ENCODE measurements around the gene NAT8.
"Not testable (repeated sequence)": the region's sequence is repeated elsewhere in the genome, so short reads cannot be mapped to it uniquely, and the experiment has no call there.

Gene NAT8

GRCh38 chr2:73630662-73631266 lies 11.5 kb downstream of the NAT8 start:
- DNase-seq = not testable (repeated sequence)

GRCh38 chr2:73628493-73628892 lies 13.7 kb downstream of the NAT8 start:
- not testable (repeated sequence) for DNase-seq

GRCh38 chr2:73626237-73626636 lies 16.0 kb downstream of the NAT8 start:
- DNase-seq = not testable (repeated sequence)

- DNase-seq = not testable (repeated sequence)
These were observed 17.6 kb downstream of the NAT8 start for GRCh38 chr2:73624625-73625024.

- DNase-seq = not testable (repeated sequence)
These were observed 18.2 kb downstream of the NAT8 start for GRCh38 chr2:73624036-73624435.

GRCh38 chr2:73619925-73620324 lies 22.3 kb downstream of the NAT8 start:
- DNase-seq = not testable (repeated sequence)

GRCh38 chr2:73614997-73615396 lies 27.2 kb downstream of the NAT8 start:
- no peak for DNase-seq

DNA sequence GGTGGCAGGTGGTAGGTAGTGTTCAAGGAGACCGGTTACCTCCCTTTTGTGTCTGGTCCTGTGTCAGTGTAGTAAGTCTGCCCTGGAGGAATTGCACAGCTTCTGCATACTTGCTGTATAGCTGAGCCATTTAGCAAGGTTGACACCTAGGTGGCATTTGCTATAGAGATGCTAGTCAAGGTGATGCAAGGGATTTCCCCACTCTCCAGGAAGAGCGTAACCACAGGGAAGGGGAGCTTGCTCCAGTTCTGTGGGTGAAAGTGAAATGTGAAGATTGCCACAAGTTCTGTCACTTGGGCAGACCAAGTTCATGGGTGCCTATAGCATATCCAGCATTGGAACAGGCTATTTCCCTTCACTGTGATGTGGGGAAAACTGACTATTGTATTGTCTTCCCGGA lies 28.1 kb downstream of the NAT8 start:
- DNase-seq = no peak

- DNase-seq = no peak
These were observed 30.4 kb downstream of the NAT8 start for GRCh38 chr2:73611867-73612266.

GRCh38 chr2:73611193-73611592 lies 31.0 kb downstream of the NAT8 start:
- DNase-seq = no peak

DNA sequence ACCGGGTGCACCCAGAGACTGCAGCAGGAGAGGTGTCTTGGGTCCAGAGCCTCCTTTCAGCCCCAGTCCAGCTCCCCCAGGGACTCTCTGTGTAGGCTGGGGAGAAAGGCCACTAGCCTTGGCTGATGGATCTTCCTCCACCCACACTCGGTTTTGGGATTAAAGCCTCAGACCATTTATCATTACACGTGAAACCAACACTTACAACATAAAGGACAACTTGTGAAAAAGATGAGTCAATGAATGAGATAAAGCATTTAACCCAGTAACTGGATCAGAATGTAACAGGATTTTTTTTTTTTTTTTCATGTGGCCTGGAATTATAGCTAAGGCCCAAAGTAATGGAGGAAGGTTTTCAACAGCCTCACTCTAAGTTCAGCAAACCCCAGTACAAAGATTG lies 32.1 kb downstream of the NAT8 start:
- DNase-seq = no peak

GRCh38 chr2:73604589-73604988 lies 37.6 kb downstream of the NAT8 start:
- DNase-seq = not testable (repeated sequence)

GRCh38 chr2:73603099-73603588 lies 39.1 kb downstream of the NAT8 start:
- DNase-seq = not testable (repeated sequence)

DNA sequence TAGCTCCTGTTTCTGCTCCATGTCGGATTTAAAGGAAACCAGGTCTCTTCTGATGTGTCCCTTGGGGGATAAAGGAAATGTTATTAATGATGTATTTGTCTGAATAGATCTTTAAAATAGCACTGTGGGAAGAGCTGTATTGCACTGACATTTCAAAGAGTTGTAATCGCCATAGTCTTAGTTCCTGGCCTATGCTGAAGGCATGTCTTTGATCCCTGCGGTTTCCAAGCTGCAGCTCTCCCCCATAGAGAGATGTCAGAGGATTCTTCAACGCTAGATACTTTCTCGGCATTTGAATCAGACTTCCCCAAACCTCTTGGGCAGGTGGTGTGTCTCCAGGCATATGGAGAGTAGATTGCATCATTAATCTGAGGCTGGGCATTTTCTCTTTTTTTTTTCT lies 40.4 kb downstream of the NAT8 start:
- no peak for DNase-seq

DNA sequence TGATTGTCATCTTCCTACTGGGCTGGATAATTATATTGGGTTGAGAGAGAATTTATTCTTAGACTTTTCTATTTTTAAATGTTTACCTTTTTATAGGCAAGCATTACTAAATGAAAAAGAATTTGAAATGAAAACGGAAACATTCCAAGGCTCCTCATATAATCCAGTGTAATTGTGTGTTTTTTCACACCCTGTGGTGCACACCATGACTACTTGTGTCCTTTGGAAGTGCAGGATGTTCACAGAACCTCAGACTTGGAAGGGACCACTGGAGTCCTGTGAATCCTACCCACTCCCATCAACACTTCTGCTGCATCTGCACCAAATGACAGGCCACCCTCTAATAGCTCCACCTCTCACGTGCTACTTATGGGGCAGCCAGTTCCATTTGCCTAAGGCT lies 48.0 kb downstream of the NAT8 start:
- DNase-seq = no peak

- no peak for DNase-seq
These were observed 48.5 kb downstream of the NAT8 start for GRCh38 chr2:73593680-73594079.
